Stimulated activated CD8-positive, alpha-beta memory T cell treated with anti-CD3 and anti-CD28 coated beads, Interleukin-15, amount 100 ng/mL, for 4 hours (primary cell): ENCODE results near the gene TCF4.
"Not testable (repeated sequence)": the region's sequence is repeated elsewhere in the genome, so short reads cannot be mapped to it uniquely, and the experiment has no call there.

Source experiments
- DNase-seq, 2 donors: peaks; one replicate each; pipeline ENCODE4 v3.0.0-alpha.2; 2020; ENCODE audit warnings: low read depth in 2 of 2

TCF4 gene

DNA sequence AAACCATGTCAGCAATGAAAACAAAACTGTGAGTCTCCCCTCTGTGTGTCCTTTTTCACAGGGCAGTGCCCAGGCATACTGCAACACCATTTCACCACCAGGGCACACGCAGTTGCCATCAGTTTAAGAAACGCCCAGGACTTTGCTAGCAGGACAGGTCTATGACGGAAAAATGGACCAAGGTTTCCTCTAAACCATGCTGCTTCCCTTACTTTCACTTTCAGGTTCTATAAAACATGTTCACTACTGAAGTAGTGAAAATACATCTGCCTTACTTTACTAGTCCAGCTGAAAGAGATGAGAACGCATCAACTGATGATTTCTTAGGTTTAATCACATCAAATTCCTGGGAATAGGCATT is 110.5 kb downstream of the TCF4 start:
- DNase-seq, result no peak

- no peak for DNase-seq
These were observed 112.1 kb downstream of the TCF4 start for GRCh38 chr18:55475916-55476315.

DNA sequence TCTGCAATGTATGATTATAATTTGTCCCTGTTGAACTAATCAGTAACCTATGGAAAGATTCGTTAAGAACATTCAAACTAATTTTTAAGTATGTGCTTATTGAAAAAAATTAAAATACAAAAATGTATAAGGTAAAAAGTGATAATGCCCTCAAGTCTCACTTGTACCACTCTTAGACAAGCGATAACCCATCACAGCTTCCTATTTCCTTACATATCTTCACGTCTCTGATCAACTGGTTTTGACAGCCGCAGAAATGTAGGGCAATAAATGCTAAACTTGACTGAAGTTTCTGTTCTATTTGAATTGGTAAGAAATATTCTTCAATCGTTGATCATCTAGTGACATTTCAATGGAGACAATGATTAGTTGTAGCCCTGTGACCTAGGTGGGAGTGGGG is 112.5 kb downstream of the TCF4 start:
- DNase-seq, result no peak

GRCh38 chr18:55473560-55473959 is 114.4 kb downstream of the TCF4 start:
- no peak for DNase-seq

DNA sequence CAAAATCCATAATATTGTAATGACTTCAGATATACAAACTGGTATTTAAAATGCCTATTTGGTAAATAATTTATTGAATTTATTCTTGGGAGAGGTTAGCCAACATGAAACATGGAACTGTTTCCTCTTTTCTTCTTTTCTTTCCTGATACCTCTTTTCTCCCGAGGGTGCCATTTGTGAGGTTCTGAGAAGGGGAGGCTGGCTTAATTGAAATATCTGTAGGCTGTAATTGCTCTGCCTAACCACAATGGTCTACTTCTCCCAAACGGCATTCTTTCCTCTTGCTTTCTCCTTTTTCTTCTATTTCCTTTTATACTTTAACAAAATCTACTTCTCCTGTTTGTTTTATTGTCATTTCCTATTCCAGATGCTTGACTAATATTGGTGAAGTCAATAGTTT is 114.9 kb downstream of the TCF4 start:
- DNase-seq, result no peak

- no peak for DNase-seq
These were observed 117.2 kb downstream of the TCF4 start for GRCh38 chr18:55470826-55471225.

DNA sequence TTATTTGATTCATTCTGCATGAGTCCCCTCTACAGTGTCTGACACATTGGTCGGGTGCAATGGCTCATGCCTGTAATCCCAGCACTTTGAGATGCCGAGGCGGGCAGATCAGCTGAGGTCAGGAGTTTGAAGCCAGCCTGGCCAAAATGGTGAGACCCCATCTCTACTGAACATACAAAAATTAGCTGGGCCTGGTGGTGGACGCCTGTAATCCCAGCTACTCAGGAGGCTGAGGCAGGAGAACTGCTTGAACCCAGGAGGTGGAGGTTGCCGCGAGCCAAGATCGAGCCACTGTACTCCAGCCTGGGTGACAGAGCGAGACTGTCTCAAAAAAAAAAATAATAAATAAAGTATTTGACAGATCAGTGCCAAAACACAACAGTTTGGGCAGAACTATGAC is 118.9 kb downstream of the TCF4 start:
- not testable (repeated sequence) for DNase-seq

DNA sequence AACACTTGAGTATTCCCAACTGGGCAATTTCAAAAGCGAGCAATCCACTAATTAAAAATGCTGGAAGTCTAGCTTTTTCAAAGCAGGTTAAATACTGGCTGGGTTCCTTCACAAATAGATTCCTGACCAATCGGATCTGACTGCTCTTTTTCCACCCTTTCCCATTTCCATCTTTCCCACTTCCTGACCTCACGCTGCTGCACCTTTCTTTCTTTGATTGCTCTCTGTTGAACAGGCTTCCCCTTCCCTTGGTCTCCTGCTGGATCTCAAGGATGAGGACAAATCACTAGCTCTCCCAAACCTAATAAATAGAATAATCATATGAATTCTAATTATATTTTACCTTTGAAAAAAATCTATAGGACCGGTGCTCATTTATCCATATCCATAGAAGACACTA is 121.2 kb downstream of the TCF4 start:
- no peak for DNase-seq

- no peak for DNase-seq
These were observed 122.7 kb downstream of the TCF4 start for GRCh38 chr18:55465313-55465712.

DNA sequence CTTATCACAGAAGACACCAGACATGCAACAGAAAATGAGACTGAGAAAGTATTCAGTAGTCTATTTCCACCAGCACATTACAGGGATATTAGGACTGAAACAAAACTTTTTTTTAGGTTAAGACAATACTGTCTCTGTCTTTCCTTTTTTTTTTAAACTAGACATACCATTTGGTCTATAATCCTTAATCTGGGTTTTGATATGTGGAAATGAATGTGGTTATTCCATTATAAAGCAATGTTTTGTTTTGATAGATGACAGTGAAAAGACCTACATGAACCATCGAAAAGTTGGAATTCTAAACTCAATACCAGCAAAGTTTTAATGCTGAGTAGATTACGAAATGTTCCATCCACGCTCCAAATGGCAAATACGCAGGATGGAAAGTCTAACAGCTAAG is 123.4 kb downstream of the TCF4 start:
- no peak for DNase-seq

DNA sequence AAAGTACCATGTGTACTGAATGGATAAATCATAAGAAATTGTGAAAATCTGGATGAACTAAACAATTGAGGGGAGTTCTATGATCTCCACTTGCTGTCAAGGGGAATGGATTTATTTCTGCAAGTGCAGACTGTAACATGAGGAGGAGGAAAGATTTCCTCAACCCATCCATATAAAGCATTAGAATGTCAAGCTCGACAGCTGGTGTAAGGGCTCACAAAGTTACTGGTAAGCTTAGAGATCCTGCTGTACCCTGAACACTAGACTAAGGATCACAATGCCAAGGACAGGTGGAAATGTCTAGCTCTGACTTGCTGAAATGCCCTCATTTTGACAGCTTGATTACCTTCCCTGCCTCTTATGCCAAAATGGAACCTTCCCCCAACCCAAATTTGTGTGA is 125.3 kb downstream of the TCF4 start:
- no peak for DNase-seq

GRCh38 chr18:55461848-55462247 is 126.1 kb downstream of the TCF4 start:
- DNase-seq, result no peak

GRCh38 chr18:55458456-55459203 is 129.4 kb downstream of the TCF4 start:
- DNase-seq, result no peak

- DNase-seq, result no peak
These were observed 131.0 kb downstream of the TCF4 start for GRCh38 chr18:55457028-55457427.

DNA sequence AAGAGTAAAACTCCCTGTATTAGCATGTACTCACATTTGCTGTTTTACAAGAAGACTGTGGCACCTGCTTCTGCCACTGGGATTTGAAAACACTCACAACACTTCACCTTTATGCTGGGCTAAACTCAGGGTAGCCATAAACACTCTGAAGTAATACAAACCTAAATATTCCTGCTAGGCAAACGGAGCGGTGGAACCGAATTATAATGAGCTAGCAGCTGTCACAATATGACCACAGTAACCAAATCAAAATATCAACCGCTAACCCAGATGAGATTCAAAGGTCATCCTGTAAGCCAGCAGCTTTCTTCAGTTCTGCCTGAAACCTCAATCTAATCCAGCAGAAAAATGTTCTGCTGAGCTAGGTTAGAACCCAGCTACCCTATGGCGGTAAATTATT is 132.1 kb downstream of the TCF4 start:
- DNase-seq, result no peak

DNA sequence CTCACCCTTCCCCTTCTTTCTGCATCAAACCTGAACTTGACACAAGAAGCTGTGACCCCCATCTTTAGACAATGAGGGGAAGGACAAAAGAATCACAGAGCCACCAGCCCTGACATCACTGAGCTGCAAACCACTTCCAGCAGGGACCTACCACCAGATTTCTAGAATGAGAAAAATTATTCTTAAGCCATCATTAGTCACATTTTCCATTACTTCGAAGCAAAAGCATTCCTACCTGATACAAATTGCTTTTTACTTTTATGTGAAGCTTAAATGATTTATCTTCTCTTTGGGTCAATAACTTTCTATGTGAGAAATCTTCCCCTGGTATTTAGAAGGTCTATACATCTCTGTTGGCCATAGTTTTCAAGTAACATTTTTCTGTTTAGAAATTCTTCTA is 134.8 kb downstream of the TCF4 start:
- DNase-seq, result no peak

DNA sequence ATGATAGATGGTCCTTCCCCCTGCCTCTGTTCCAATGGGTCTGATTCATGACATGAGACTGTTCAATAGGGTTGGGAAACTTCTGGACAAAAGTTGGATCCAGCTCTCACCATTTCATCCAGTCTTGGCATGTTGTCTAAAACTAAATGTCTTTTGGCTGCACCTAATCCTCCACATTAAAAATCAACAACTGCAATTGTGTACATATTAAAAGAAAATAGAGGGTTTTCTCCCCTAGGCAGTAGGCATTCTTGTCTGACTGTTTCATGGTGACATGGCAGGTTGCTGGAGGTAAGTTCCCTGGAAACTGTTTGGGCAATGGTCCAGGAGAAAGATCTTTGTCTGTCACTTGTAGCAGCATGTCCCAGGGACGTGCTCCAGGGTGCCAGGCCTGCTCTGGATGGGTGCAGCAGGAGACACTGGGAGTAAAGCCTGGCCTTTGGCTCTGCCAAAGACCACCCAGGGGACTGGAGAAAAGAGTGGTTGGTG is 135.8 kb downstream of the TCF4 start:
- DNase-seq, result no peak

DNA sequence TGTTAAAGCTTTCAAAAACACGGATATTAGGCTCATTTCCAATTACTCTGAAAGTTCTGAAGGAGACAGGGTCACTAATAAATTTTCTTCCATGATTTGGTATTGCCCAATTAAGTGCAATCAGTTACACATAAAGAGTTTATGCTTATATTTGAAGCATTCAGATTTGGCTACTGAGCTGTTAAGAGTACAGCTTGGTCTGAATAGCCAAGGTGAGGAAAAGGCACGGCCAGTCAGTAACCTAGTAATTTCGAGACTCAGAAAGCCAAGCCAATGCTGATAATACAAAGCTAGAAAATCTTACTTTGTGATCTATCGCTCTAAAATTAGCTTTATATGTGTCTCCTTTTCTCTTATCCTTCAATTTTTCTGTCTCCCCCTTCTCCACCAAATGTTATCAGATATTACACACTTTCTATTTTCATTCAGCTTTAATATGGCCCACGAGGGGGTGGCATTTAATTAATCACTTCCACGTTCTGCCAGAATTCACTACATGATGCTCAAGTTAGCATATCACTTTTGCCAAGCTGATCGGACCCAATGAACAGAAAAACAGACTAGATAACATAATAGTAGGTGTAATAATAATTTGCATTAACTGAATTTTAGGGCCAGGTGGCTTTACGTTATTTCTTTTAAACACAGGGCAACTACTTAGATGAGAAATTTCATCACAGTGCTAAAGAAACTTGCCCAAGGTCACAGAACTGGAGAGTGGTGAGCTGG is 138.4 kb downstream of the TCF4 start:
- no peak for DNase-seq

DNA sequence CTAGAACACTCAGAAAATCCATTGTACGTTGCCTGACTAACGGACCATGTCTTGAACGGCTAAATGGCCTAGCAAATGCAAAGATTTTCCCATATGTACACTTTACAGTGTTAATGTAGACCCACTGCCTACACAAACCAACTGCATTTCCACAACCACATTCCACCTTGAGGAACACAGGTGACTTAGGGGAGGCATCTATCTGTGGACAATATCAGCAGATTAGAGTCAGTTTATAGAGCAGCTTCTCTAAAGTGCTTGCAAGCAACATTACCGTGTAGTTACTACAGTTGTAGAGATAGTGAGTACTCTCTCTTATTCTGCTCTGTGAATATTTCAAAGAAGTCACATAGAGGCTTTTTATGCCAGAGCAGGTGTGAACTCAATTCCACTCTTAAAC is 139.6 kb downstream of the TCF4 start:
- DNase-seq, result no peak

- DNase-seq, result no peak
These were observed 140.3 kb downstream of the TCF4 start for GRCh38 chr18:55447672-55448018.

GRCh38 chr18:55446996-55447671 is 140.9 kb downstream of the TCF4 start:
- DNase-seq, result no peak

DNA sequence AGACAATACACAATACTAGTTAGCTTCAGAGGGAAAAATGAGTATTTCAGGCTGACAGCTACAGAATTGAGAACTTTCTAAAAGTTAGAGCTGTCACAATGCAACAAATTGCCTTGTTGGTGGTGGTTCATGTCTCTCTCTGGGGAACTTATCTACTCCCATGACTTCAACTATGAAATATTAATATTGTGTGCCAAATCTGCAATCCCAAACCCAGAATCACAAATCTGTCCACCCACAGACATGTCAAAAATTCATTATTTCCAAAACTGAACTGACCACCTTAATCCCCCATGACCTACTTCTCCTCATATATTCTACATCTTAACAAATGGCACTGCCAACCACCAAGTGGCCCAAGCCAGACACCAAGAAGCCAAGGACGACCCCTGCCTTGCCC is 143.5 kb downstream of the TCF4 start:
- DNase-seq, result no peak

DNA sequence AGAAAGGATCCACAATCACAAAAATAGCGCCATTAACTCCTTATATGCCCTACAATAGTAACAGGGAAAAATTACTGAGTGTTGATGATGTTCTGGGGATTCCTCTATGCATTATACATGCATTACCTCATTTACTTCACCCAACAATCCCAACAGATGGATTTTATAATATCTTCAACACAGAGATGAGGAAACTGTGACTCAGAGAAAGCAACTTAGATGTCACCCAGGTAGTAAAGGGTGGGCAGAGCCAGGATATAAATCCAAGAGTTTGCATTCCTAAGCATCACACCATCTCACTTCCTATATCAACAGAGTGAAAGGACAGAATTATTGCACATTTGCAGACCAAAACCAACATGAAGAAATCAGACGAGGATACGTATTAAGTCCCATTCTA is 144.2 kb downstream of the TCF4 start:
- DNase-seq, result no peak
